Upper lobe of right lung (tissue), 1 donor: ENCODE measurements around the gene MYBL2. TPM values are rescaled to one million over a fixed set of nuclear protein-coding genes. Genes with fewer than 3 reads are reported as not detected.
A peak's percentile ranks its signal among the peaks of the same experiment; 100 is the strongest.

ENCODE experiments used
- ATAC-seq: fragments of 200-7000 bp; cut with Tn5 transposase; one replicate; pipeline ENCODE4 v1.9.1; 2020; ENCODE audit warnings: mild to moderate bottlenecking, moderate library complexity
- DNase-seq: peaks from one replicate; pipeline ENCODE4 v3.0.0-alpha.2; 2020
- H3K27ac ChIP-seq: fragments of 200-600 bp; one replicate; pipeline ENCODE4 v1.8.0; 2022
- H3K27me3 ChIP-seq: fragments of 200-600 bp; one replicate; pipeline ENCODE4 v1.8.0; 2022; ENCODE audit warnings: mild to moderate bottlenecking
- H3K36me3 ChIP-seq: fragments of 200-600 bp; one replicate; pipeline ENCODE4 v1.8.0; 2022
- H3K4me1 ChIP-seq: fragments of 200-600 bp; one replicate; pipeline ENCODE4 v1.8.0; 2022
- H3K4me3 ChIP-seq: fragments of 200-600 bp; one replicate; pipeline ENCODE4 v1.8.0; 2022; ENCODE audit warnings: mild to moderate bottlenecking
- H3K9me3 ChIP-seq: fragments of 200-600 bp; one replicate; pipeline ENCODE4 v1.8.0; 2022
- CTCF ChIP-seq: fragments of 200-600 bp; IDR thresholded peaks from one replicate; pipeline ENCODE4 v1.8.0; 2022; ENCODE audit warnings: antibody characterized with exemption
- intact Hi-C: fragments of 100-400 bp; cut with DNase I; formaldehyde crosslinking; loops from one replicate; pipeline ENCODE4 v1.11.0; 2022
- total RNA-seq: library from RNA; stranded (reverse); fragmentation: NEBNext Ultra II Directional; extraction: Animal tissue kit (Norgen Biotek cat#: 25700); gene quantifications from one replicate; pipeline ENCODE4 v1.2.1, GENCODE V29; 2021
- donor health status: DM: no; HTN: yes; CAD: no; lungs with severe emphysema.

MYBL2 gene
- total RNA-seq, 1 donor from 2014 or later, result 1.0 TPM

GRCh38 chr20:43750774-43751166 lies 83.9 kb downstream of the MYBL2 start:
- no peak for DNase-seq
- intact Hi-C loops, result no loop called here
- H3K27me3 ChIP-seq, result peaks cover 13% of the 10 kb centered on the region

GRCh38 chr20:43751167-43752050 lies 84.5 kb downstream of the MYBL2 start:
- Histone ChIP-seq H3K27ac (no peak overlapping the region), H3K4me1 (peaks cover 12% of the 10 kb centered on the region), H3K36me3 (no peaks in the 10 kb centered on the region), H3K4me3 (no peak overlapping the region), H3K27me3 (peaks cover 13% of the 10 kb centered on the region), H3K9me3 (no peaks in the 10 kb centered on the region)
- DNase-seq (no peak), ATAC-seq (no peak)
- TF ChIP-seq CTCF, result no peak
- intact Hi-C loops, result loop anchor here (2.0 kb wide), 1 partner anchor 327 kb away; no protein-coding TSS in a partner anchor

More at GRCh38 chr20:43750774-43751166, 83.9 kb downstream of the MYBL2 start:
- H3K4me1 ChIP-seq, result peaks cover 12% of the 10 kb centered on the region
- no peak for ATAC-seq
- TF ChIP-seq CTCF, result no peak
- H3K4me3 ChIP-seq, result no peak overlapping the region
- H3K36me3 ChIP-seq, result no peaks in the 10 kb centered on the region
- no peaks in the 10 kb centered on the region for H3K9me3 ChIP-seq
- no peak overlapping the region for H3K27ac ChIP-seq

DNA sequence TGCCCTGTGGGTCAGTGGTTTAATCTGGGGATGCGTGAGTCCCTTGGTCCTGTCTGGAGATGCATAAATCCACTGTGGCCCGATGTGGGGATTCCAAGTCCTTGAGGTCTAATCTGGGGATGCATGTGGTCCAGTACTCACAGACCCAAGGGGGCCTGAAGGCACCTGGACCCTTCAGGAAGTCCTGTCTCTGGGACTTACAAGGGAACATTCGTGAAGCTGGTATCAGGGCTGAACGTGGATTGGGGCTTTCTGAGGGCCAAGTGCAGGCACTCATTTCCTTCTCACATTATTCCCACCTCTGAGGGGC lies 85.1 kb downstream of the MYBL2 start:
- no peak for DNase-seq
- intact Hi-C loops, result loop anchor here (2.0 kb wide), 1 partner anchor 327 kb away; no protein-coding TSS in a partner anchor
- H3K4me3 ChIP-seq, result no peak overlapping the region

GRCh38 chr20:43752561-43753301 lies 85.8 kb downstream of the MYBL2 start:
- Histone ChIP-seq H3K4me1 (peaks cover 12% of the 10 kb centered on the region), H3K4me3 (no peak overlapping the region), H3K9me3 (no peaks in the 10 kb centered on the region), H3K27me3 (peaks cover 13% of the 10 kb centered on the region), H3K27ac (no peak overlapping the region), H3K36me3 (no peaks in the 10 kb centered on the region)
- intact Hi-C loops, result loop anchor here (2.0 kb wide), 1 partner anchor 326 kb away; no protein-coding TSS in a partner anchor
- DNase-seq (peak; percentile 67), ATAC-seq (peak; percentile 82)
- no peak for TF ChIP-seq CTCF

More for the DNA sequence above, 85.1 kb downstream of the MYBL2 start:
- peaks cover 12% of the 10 kb centered on the region for H3K4me1 ChIP-seq
- no peaks in the 10 kb centered on the region for H3K36me3 ChIP-seq
- H3K27me3 ChIP-seq, result peaks cover 13% of the 10 kb centered on the region
- H3K27ac ChIP-seq, result no peak overlapping the region
- H3K9me3 ChIP-seq, result no peaks in the 10 kb centered on the region
- TF ChIP-seq CTCF, result no peak
- ATAC-seq, result no peak

DNA sequence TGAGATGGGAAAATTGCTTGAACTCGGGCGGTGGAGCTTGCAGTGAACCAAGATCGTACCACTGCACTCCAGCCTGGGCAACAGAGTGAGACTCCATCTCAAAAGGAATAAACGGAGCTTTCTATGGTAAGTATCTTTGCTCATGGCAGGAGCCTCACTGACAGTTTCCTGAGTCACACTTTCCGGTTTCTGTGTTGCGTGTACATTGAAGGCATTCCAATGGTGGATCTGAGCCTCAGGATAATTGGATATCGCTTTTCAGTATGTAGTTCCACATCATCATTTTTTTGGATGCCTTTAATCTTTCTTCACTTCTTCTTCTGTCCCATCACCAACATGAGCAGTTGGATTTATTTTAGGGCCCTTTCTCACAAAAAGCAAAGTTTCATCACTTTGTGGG lies 88.5 kb downstream of the MYBL2 start:
- Histone ChIP-seq H3K27me3 (peaks cover 2% of the 10 kb centered on the region), H3K36me3 (no peaks in the 10 kb centered on the region), H3K4me3 (no peak overlapping the region), H3K9me3 (no peaks in the 10 kb centered on the region), H3K27ac (no peak overlapping the region), H3K4me1 (peaks cover 6% of the 10 kb centered on the region)
- no peak for ATAC-seq
- intact Hi-C loops, result no loop called here
- DNase-seq, result no peak
- TF ChIP-seq CTCF, result no peak
